Measurements from ENCODE around the gene PHACTR2.

PHACTR2 gene

GRCh38 chr6:143743301-143744166, 65.8 kb downstream of the PHACTR2 start:
- no peak for DNase-seq

GRCh38 chr6:143744551-143745165, 66.9 kb downstream of the PHACTR2 start:
- no peak for DNase-seq

GRCh38 chr6:143745166-143746133, 67.7 kb downstream of the PHACTR2 start:
- no peak for DNase-seq

- no peak for DNase-seq
Observed at GRCh38 chr6:143746202-143747119, 68.7 kb downstream of the PHACTR2 start.

- no peak for DNase-seq
Observed at GRCh38 chr6:143747347-143747842, 69.6 kb downstream of the PHACTR2 start.

GRCh38 chr6:143749891-143750290, 72.1 kb downstream of the PHACTR2 start:
- no peak for DNase-seq

- DNase-seq = no peak
Observed at GRCh38 chr6:143750877-143751276, 73.1 kb downstream of the PHACTR2 start.

GRCh38 chr6:143752459-143752858, 74.7 kb downstream of the PHACTR2 start:
- no peak for DNase-seq

GRCh38 chr6:143753678-143754077, 75.9 kb downstream of the PHACTR2 start:
- no peak for DNase-seq

- no peak for DNase-seq
Observed at GRCh38 chr6:143754204-143754603, 76.4 kb downstream of the PHACTR2 start.

GRCh38 chr6:143755301-143755744, 77.6 kb downstream of the PHACTR2 start:
- no peak for DNase-seq

GRCh38 chr6:143757346-143757832, 79.6 kb downstream of the PHACTR2 start:
- no peak for DNase-seq

GRCh38 chr6:143758551-143758950, 80.8 kb downstream of the PHACTR2 start:
- no peak for DNase-seq

GRCh38 chr6:143759666-143760065, 81.9 kb downstream of the PHACTR2 start:
- no peak for DNase-seq

GRCh38 chr6:143761074-143761473, 83.3 kb downstream of the PHACTR2 start:
- no peak for DNase-seq

GRCh38 chr6:143762126-143762525, 84.4 kb downstream of the PHACTR2 start:
- no peak for DNase-seq

GRCh38 chr6:143765422-143766184, 87.8 kb downstream of the PHACTR2 start:
- no peak for DNase-seq

GRCh38 chr6:143766185-143766553, 88.4 kb downstream of the PHACTR2 start:
- DNase-seq = no peak

GRCh38 chr6:143767433-143767832, 89.7 kb downstream of the PHACTR2 start:
- DNase-seq = no peak
